HepG2 (cell line): Measurements from ENCODE around the gene UAP1L1. TPM values are rescaled to one million over a fixed set of nuclear protein-coding genes. Genes with fewer than 3 reads are reported as not detected.

Source experiments
- DNMT3B ChIP-seq: conservative IDR thresholded peaks from 2 replicates; pipeline ENCODE4 v1.6.1; 2016; ENCODE audit warnings: missing biosample characterization, control low read depth
- HMGA1 ChIP-seq: sonication (generic); formaldehyde crosslinking; conservative IDR thresholded peaks from 2 replicates; pipeline ENCODE4 v1.4.0; 2020; ENCODE audit warnings: missing genetic modification reagents
- JARID2 ChIP-seq: sonication (generic); formaldehyde crosslinking; IDR thresholded peaks from 2 replicates; pipeline ENCODE4 v1.8.1; 2023; ENCODE audit warnings: missing genetic modification reagents, inconsistent platforms; ENCODE audit not compliant: insufficient replicate concordance
- KDM5B ChIP-seq: sonication (generic); formaldehyde crosslinking; IDR thresholded peaks from 2 replicates; pipeline ENCODE4 v1.4.0; 2020; ENCODE audit warnings: missing genetic modification reagents, mild to moderate bottlenecking, borderline replicate concordance
- SAFB2 ChIP-seq: sonication (generic); formaldehyde crosslinking; IDR thresholded peaks from 2 replicates; pipeline ENCODE4 v1.5.1; 2020; ENCODE audit warnings: missing genetic modification reagents, low read depth, mild to moderate bottlenecking, borderline replicate concordance
- TBL1XR1 ChIP-seq: fragments of 150-350 bp; IDR thresholded peaks from 2 replicates; pipeline ENCODE4 v1.6.1; 2014; ENCODE audit warnings: borderline replicate concordance, low read length; ENCODE audit not compliant: partially characterized antibody
- ZNF263 ChIP-seq: sonication (generic); formaldehyde crosslinking; IDR thresholded peaks from 2 replicates; pipeline ENCODE4 v1.4.0; 2020; ENCODE audit warnings: missing genetic modification reagents
- ZNF451 ChIP-seq: sonication (generic); formaldehyde crosslinking; IDR thresholded peaks from 2 replicates; pipeline ENCODE4 v1.5.0; 2020; ENCODE audit warnings: mild to moderate bottlenecking, missing genetic modification reagents
- ZNF605 ChIP-seq: sonication (generic); formaldehyde crosslinking; IDR thresholded peaks from 2 replicates; pipeline ENCODE4 v1.8.0; 2022; ENCODE audit warnings: mild to moderate bottlenecking, missing genetic modification reagents
- polyA plus RNA-seq, 8 experiments: library from polyadenylated mRNA; depleted of rRNA in 3 of 8; stranded (reverse) in 7 of 8; unstranded in 1 of 8; fragments of >200 nt; fragmentation: Illumina TruSeq in 4 of 8; extraction: Trizol in 4 of 8; gene quantifications; 2 replicates each; pipeline versions ENCODE4 v1.2.1 to v1.2.3, GENCODE V29; 2011 to 2016; ENCODE audit warnings: low read depth in 4 of 8, missing spikeins in 1 of 8, mixed read lengths in 1 of 8; ENCODE audit not compliant: insufficient read depth in 1 of 8
- total RNA-seq, 5 experiments: library from RNA; depleted of rRNA; stranded (reverse); fragments of >200 nt; fragmentation: Illumina TruSeq; extraction: Trizol; gene quantifications; 2 replicates each; pipeline ENCODE4 v1.2.3, GENCODE V29; 2016; ENCODE audit warnings: low read depth in 1 of 5
- TF ChIP-seq, protein P1 (sequence below): sonication (generic); formaldehyde crosslinking; IDR thresholded peaks from 2 replicates; pipeline ENCODE4 v1.5.0; 2020; ENCODE audit warnings: mild to moderate bottlenecking, missing genetic modification reagents
- TF ChIP-seq, protein P2 (sequence below): sonication (generic); formaldehyde crosslinking; IDR thresholded peaks from 2 replicates; pipeline ENCODE4 v1.9.0; 2021; ENCODE audit warnings: missing genetic modification reagents, borderline replicate concordance
- TF ChIP-seq, protein P3 (sequence below): sonication (generic); formaldehyde crosslinking; conservative IDR thresholded peaks from 2 replicates; pipeline ENCODE4 v1.4.0; 2020; ENCODE audit warnings: missing genetic modification reagents
- TF ChIP-seq, protein P4 (sequence below): sonication (generic); formaldehyde crosslinking; IDR thresholded peaks from 2 replicates; pipeline ENCODE4 v1.4.0; 2020; ENCODE audit warnings: missing genetic modification reagents
- TF ChIP-seq, protein P5 (sequence below): sonication (generic); formaldehyde crosslinking; IDR thresholded peaks from 2 replicates; pipeline ENCODE4 v1.5.0; 2020; ENCODE audit warnings: mild to moderate bottlenecking, missing genetic modification reagents

Gene UAP1L1
- total and polyA plus RNA-seq, 2 of the 13 experiments (the other 11 are each of a cell fraction or from before 2014, with no cell fraction given): 5.4 to 6.4 TPM

DNA sequence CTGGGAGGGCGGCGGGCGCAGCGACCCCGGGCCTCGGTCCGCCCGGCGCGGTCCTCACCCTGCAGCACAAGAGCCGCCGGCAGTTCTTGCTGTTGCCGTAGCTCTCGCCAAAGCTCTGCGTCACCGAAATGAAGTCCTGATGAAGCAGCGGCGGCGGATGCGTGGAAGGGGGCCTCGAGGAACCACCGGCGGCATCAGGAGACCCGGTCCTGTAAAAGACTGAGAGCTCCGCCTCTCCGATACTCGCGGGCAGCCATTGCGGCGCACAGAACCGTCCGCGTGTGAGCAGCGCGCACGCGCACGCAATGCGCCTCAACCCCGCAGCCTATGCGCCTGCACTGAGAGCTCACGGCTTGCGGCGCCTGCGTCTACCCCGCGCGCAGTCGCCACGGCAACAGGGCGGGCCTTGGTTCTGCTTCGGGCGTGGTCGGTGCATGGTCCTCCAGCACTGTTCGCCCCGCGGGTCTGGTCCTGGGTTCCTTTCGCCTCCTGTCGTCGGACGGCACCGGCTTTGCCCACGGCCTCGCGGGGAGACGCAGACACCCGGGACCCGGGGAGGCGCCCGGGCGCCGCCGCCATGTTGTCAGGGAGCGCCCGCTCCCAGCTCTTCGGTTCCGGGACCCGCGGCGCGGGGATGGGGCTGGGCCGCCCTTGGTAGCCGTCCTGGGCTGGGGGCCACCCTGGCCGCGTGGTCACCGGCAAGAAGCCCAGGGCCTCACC lies 52.3 kb downstream of the UAP1L1 start (continued):
- TF ChIP-seq, protein P1, sequence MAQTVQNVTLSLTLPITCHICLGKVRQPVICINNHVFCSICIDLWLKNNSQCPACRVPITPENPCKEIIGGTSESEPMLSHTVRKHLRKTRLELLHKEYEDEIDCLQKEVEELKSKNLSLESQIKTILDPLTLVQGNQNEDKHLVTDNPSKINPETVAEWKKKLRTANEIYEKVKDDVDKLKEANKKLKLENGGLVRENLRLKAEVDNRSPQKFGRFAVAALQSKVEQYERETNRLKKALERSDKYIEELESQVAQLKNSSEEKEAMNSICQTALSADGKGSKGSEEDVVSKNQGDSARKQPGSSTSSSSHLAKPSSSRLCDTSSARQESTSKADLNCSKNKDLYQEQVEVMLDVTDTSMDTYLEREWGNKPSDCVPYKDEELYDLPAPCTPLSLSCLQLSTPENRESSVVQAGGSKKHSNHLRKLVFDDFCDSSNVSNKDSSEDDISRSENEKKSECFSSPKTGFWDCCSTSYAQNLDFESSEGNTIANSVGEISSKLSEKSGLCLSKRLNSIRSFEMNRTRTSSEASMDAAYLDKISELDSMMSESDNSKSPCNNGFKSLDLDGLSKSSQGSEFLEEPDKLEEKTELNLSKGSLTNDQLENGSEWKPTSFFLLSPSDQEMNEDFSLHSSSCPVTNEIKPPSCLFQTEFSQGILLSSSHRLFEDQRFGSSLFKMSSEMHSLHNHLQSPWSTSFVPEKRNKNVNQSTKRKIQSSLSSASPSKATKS (CRISPR knock-in tag): no peak
- TF ChIP-seq, protein P2, sequence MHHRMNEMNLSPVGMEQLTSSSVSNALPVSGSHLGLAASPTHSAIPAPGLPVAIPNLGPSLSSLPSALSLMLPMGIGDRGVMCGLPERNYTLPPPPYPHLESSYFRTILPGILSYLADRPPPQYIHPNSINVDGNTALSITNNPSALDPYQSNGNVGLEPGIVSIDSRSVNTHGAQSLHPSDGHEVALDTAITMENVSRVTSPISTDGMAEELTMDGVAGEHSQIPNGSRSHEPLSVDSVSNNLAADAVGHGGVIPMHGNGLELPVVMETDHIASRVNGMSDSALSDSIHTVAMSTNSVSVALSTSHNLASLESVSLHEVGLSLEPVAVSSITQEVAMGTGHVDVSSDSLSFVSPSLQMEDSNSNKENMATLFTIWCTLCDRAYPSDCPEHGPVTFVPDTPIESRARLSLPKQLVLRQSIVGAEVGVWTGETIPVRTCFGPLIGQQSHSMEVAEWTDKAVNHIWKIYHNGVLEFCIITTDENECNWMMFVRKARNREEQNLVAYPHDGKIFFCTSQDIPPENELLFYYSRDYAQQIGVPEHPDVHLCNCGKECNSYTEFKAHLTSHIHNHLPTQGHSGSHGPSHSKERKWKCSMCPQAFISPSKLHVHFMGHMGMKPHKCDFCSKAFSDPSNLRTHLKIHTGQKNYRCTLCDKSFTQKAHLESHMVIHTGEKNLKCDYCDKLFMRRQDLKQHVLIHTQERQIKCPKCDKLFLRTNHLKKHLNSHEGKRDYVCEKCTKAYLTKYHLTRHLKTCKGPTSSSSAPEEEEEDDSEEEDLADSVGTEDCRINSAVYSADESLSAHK (CRISPR knock-in tag): no peak
- TF ChIP-seq, protein P3, sequence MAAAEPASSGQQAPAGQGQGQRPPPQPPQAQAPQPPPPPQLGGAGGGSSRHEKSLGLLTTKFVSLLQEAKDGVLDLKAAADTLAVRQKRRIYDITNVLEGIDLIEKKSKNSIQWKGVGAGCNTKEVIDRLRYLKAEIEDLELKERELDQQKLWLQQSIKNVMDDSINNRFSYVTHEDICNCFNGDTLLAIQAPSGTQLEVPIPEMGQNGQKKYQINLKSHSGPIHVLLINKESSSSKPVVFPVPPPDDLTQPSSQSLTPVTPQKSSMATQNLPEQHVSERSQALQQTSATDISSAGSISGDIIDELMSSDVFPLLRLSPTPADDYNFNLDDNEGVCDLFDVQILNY (CRISPR knock-in tag): 0 out of 2 replicates have a peak, but pooled peaks have one; percentile 8
- TF ChIP-seq ZNF263: no peak
- no peak; the same call in 1 of the 2 replicates for TF ChIP-seq SAFB2
- TF ChIP-seq, protein P4, sequence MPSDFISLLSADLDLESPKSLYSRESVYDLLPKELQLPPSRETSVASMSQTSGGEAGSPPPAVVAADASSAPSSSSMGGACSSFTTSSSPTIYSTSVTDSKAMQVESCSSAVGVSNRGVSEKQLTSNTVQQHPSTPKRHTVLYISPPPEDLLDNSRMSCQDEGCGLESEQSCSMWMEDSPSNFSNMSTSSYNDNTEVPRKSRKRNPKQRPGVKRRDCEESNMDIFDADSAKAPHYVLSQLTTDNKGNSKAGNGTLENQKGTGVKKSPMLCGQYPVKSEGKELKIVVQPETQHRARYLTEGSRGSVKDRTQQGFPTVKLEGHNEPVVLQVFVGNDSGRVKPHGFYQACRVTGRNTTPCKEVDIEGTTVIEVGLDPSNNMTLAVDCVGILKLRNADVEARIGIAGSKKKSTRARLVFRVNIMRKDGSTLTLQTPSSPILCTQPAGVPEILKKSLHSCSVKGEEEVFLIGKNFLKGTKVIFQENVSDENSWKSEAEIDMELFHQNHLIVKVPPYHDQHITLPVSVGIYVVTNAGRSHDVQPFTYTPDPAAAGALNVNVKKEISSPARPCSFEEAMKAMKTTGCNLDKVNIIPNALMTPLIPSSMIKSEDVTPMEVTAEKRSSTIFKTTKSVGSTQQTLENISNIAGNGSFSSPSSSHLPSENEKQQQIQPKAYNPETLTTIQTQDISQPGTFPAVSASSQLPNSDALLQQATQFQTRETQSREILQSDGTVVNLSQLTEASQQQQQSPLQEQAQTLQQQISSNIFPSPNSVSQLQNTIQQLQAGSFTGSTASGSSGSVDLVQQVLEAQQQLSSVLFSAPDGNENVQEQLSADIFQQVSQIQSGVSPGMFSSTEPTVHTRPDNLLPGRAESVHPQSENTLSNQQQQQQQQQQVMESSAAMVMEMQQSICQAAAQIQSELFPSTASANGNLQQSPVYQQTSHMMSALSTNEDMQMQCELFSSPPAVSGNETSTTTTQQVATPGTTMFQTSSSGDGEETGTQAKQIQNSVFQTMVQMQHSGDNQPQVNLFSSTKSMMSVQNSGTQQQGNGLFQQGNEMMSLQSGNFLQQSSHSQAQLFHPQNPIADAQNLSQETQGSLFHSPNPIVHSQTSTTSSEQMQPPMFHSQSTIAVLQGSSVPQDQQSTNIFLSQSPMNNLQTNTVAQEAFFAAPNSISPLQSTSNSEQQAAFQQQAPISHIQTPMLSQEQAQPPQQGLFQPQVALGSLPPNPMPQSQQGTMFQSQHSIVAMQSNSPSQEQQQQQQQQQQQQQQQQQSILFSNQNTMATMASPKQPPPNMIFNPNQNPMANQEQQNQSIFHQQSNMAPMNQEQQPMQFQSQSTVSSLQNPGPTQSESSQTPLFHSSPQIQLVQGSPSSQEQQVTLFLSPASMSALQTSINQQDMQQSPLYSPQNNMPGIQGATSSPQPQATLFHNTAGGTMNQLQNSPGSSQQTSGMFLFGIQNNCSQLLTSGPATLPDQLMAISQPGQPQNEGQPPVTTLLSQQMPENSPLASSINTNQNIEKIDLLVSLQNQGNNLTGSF (CRISPR knock-in tag): peak; percentile 24; the same call in 1 of the 2 replicates
- no peak for TF ChIP-seq HMGA1 (CRISPR knock-in tag)
- 0 out of 2 replicates have a peak, but pooled peaks have one; percentile 48 for TF ChIP-seq DNMT3B (CRISPR knock-in tag)
- TF ChIP-seq JARID2 (CRISPR knock-in tag): no peak
- TF ChIP-seq TBL1XR1: no peak
- TF ChIP-seq ZNF451 (CRISPR knock-in tag): no peak
- TF ChIP-seq ZNF605 (CRISPR knock-in tag): 0 out of 2 replicates have a peak, but pooled peaks have one; percentile 60
- TF ChIP-seq KDM5B (CRISPR knock-in tag): peak; percentile 80; the same call in 1 of the 2 replicates
- TF ChIP-seq, protein P5, sequence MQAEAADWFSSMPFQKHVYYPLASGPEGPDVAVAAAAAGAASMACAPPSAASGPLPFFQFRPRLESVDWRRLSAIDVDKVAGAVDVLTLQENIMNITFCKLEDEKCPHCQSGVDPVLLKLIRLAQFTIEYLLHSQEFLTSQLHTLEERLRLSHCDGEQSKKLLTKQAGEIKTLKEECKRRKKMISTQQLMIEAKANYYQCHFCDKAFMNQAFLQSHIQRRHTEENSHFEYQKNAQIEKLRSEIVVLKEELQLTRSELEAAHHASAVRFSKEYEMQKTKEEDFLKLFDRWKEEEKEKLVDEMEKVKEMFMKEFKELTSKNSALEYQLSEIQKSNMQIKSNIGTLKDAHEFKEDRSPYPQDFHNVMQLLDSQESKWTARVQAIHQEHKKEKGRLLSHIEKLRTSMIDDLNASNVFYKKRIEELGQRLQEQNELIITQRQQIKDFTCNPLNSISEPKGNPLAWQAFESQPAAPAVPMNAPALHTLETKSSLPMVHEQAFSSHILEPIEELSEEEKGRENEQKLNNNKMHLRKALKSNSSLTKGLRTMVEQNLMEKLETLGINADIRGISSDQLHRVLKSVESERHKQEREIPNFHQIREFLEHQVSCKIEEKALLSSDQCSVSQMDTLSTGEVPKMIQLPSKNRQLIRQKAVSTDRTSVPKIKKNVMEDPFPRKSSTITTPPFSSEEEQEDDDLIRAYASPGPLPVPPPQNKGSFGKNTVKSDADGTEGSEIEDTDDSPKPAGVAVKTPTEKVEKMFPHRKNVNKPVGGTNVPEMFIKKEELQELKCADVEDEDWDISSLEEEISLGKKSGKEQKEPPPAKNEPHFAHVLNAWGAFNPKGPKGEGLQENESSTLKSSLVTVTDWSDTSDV (CRISPR knock-in tag): no peak
